PFSK-1 (cell line): Measurements from ENCODE around the gene TCP1.

Experiments used
- FOXP2 ChIP-seq: optimal IDR thresholded peaks from 2 replicates; pipeline ENCODE3; 2011; ENCODE audit warnings: borderline replicate concordance, control low read depth, inconsistent platforms; ENCODE audit not compliant: insufficient read depth; ENCODE audit errors: extremely low read length, extremely low read depth
- POLR2AphosphoS5 ChIP-seq: IDR thresholded peaks from 2 replicates; pipeline ENCODE4 v1.6.1; 2012; ENCODE audit warnings: low read depth, mild to moderate bottlenecking, control low read depth, low read length, moderate library complexity
- REST ChIP-seq, 2 experiments: IDR thresholded peaks; 2 replicates each; pipeline versions ENCODE4 v1.6.1 to v1.8.0; 2011 to 2012; ENCODE audit warnings: low read depth in 2 of 2, low read length in 2 of 2, control low read depth in 1 of 2, inconsistent platforms in 1 of 2, mild to moderate bottlenecking in 1 of 2, moderate library complexity in 1 of 2; ENCODE audit not compliant: insufficient read depth in 1 of 2
- SIN3A ChIP-seq: IDR thresholded peaks from 2 replicates; pipeline ENCODE4 v1.6.1; 2012; ENCODE audit warnings: mild to moderate bottlenecking, low read length, moderate library complexity, borderline replicate concordance; ENCODE audit not compliant: insufficient read depth
- TAF1 ChIP-seq: IDR thresholded peaks from 2 replicates; pipeline ENCODE4 v1.6.1; 2012; ENCODE audit warnings: low read length, control low read depth, borderline replicate concordance; ENCODE audit not compliant: insufficient read depth

Gene TCP1

GRCh38 chr6:159817951-159818739 lies 28.7 kb upstream of the TCP1 start:
- TF ChIP-seq REST (IDR thresholded peaks at IDR 0.05; ENCODE audit: insufficient read depth in 1 of 2, low read depth in 2 of 2, low read length in 2 of 2) (no peak), FOXP2 (no peak), POLR2AphosphoS5 (no peak), TAF1 (no peak), SIN3A (no peak)

- no peak for TF ChIP-seq REST (IDR thresholded peaks at IDR 0.05; ENCODE audit: insufficient read depth in 1 of 2, low read depth in 2 of 2, low read length in 2 of 2)
- no peak for TF ChIP-seq POLR2AphosphoS5
- no peak for TF ChIP-seq TAF1
- no peak for TF ChIP-seq FOXP2
Measured at GRCh38 chr6:159815410-159815809, 26.0 kb upstream of the TCP1 start.

- no peak for TF ChIP-seq SIN3A
- no peak for TF ChIP-seq POLR2AphosphoS5
- TF ChIP-seq REST (IDR thresholded peaks at IDR 0.05; ENCODE audit: insufficient read depth in 1 of 2, low read depth in 2 of 2, low read length in 2 of 2): no peak
- TF ChIP-seq FOXP2: no peak
- TF ChIP-seq TAF1: no peak
Measured at GRCh38 chr6:159813781-159814180, 24.4 kb upstream of the TCP1 start.

GRCh38 chr6:159809149-159809548 lies 19.7 kb upstream of the TCP1 start:
- TF ChIP-seq SIN3A (no peak), TAF1 (no peak), REST (IDR thresholded peaks at IDR 0.05; ENCODE audit: insufficient read depth in 1 of 2, low read depth in 2 of 2, low read length in 2 of 2) (no peak), FOXP2 (no peak), POLR2AphosphoS5 (no peak)

- TF ChIP-seq REST (IDR thresholded peaks at IDR 0.05; ENCODE audit: insufficient read depth in 1 of 2, low read depth in 2 of 2, low read length in 2 of 2): no peak
- no peak for TF ChIP-seq TAF1
- no peak for TF ChIP-seq POLR2AphosphoS5
- no peak for TF ChIP-seq SIN3A
- no peak for TF ChIP-seq FOXP2
Measured at GRCh38 chr6:159808647-159809046, 19.2 kb upstream of the TCP1 start.
